NCI-H510A treated with DMSO at 0.1 percent for 48 hours (cell line): Measurements from ENCODE around the gene TAMALIN.

Source experiments
- DNase-seq: peaks from one replicate; lab custom pipeline; 2025; lab: John Stamatoyannopoulos, UW

The TAMALIN gene

DNA sequence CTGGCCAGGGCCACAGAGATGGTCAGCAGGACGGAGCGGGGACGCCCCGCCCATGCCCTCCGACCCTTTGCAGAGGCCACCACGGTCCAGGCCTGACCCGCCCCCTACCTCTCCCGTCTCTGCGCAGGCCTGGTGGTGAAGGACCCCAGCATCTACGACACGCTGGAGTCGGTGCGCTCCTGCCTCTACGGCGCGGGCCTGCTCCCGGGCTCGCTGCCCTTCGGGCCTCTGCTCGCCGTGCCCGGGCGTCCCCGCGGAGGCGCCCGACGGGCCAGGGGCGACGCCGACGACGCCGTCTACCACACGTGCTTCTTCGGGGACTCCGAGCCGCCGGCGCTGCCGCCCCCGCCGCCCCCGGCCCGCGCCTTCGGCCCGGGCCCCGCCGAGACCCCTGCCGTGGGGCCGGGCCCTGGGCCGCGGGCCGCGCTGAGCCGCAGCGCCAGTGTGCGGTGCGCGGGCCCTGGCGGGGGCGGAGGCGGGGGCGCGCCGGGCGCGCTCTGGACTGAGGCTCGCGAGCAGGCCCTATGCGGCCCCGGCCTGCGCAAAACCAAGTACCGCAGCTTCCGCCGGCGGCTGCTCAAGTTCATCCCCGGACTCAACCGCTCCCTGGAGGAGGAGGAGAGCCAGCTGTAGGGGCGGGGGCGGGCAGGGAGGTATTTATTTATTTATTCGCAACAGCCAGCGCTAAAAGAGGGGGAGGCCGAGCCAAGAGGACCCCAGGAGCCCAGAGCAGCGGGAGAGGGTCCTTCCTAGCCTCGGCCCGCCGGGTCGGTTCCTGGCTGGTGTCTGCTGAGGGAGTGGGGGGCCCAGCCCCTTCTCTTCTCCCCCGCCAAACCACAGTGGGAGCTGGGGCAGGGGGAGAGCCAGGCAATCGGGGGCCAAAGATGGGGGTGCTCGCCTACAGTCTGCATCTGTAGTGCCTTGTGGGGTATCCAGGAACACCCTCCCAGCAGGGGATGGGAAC lies 8.1 kb downstream of the TAMALIN start:
- no peak for DNase-seq

DNA sequence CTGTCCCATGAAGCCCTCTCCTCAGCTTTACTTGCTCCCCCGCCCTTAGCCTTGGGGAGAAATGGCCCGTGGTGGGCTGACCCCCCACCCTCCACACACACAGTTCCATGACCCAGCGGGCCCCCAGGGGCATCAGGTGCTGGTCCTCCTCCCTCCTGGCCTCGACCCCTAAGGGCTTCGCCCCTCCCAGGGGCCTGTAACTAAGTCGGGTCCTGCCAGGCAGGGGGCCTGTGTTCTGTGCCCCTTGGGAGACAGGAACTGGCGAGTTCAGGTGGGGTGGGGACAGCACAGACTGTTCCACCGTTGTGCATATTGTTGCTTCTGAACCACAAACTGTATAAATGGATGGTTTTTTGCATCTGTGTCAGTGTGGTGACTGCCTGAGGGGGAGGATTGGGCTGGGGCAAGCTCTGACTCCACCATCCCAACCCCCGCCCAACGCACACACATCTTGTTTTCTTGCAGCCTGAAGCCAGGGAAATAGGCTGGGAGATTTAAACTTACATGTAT lies 8.8 kb downstream of the TAMALIN start:
- no peak for DNase-seq

DNA sequence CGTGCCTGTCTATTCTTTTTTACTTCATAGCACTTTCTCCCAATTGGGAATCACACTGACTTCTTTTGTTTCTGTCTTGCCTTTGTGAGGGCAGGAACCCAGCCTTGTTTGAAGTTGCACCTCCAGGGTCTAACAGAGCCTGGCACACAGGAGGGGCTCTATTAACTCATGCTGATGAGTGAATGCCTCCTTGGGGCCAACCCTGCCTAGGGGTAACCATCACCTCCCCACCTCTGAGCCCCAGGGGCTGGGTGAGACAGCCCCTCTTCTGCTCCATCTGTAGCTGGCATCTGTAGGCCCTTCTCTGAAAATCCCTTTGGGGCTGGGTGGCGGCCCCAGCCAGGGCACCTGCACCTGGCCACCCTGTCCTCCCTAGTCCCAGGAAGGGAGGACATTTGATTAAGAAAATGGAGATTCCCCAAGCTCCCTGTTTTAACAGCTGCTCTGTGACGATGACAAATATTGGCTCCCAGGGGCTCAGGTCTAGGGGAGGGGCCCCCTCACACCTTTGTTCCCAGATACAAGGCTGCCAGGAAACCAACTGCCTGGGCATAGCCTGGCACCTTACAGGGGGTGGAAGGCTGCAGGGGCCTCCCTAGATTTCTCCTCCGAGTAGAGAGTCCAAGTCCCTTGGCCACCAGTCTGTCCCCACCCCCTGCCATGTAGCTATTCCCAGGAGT lies 11.8 kb downstream of the TAMALIN start:
- DNase-seq = no peak

DNA sequence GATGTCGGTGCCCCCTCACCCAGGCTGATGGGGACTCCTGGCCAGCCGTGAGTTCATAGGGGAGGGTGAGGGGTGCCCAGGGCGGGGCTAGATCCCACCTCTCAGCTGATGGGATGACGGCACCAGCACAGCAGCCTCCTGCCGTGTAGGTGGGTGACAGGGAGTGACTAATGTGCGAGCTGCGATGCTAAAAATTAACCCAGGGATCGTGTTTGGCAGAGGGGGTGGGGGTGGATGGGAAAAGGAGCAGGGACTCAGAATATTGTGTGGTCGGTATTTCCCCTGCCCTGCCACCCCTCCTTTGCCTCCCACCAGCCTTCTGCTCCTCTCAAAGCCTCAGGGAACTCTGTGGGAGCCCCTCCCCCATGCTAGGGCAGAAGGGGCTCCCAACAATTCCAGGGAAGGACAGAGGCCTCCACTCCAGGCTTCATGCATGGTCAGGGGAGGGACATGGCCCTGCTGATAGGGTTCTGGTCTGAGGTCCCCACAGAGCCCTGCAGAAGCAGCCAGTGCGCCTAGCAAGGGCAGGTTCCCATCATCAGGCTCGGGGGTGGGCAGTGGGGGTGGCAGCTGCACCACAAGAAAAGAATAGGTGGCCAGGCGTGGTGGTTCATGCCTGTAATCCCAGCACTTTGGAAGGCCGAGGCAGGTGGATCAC lies 12.5 kb downstream of the TAMALIN start:
- no peak for DNase-seq

DNA sequence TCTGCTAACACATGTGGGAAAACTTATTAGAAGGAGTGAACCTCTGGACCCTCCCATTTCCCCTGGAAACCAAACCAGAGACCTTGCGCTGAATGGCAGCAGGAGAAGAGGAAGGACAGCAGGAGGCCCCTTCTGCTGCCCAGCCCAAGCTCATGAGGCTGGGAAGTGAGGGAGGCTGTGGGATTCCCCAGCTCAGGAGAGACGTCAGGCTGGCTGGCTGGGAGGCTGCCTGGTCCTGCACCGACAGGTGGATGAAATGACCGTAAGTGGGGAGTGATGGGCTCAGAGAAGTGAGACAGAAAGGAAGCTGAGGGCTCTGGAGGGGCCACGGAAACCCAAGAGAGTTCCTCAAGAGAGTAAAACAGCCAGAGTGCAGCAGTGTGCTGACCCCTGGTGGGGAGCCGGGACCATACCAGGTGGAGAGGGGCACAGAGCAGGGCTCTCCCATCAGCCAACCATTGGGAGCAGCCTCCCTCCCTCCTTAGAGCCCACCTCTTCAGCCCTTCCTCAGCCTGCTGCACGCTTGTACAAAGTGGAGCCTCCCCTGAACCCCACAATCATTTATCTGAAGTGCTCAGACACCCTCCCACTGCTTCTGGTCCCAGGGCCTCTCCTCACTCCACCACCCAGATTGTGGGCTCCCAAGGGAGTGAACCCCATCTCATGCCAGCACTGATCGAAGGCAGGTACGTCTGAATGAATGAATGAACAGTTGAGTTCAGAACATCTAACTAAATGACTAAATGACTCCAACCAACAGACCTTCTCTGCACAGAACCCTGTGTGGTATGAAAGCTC lies 14.0 kb downstream of the TAMALIN start:
- DNase-seq = peak; percentile 26

DNA sequence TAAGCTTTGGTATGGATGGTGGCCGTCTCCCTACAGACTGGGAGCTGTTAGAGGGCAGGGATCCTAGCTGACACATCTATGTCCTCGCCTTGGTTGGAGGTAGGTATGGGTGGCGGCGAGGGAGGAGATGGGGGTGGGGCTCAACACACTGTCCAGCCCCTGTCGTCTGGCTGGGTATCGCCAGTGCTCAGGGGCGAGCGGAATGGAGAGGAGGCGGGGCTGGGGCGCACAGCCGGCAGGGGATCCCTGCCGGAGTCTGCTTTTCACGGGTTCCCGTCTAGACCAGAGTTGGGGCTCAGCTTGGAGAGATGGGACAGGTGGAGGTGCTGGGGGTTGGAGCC lies 16.1 kb downstream of the TAMALIN start:
- DNase-seq = peak; percentile 72

DNA sequence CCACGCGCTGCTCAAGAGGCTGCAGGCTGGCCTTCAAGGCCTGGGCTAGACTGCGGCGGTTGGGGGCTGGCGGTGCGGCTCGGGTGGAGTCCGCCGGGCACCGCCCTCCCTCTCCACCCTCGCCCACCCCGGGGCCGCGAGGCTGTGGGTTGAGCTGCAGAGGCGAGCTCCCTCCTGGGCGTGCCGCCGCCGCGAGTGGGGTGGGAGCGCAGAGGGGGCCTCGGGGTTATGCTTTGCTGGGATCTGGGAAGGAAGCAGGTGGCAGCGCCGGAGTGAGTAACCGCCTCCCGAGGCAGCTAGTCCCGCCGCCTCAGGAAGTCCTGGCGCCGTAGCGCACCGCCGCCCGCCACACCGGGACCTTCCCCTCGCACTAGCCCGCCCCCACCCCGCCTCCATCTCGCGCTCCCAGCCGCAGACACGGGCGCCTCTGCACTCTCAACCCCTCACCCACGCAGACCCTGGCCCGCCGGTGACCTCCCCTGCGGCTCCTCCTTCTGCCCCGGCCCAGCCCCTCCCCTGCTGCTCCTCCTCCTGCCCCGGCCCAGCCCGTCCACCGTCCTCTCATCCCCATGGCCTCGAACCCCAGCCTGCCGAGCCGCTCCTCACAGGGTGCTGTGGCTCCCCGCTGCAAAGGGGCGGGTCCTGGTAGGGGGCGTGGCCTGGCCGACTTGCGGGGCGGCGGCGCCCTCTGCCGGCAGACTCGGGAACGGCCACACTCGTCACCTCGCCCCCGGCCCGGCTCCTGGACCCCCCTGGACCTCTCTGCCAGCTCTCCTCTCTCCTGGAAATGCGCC lies 16.6 kb downstream of the TAMALIN start:
- DNase-seq = peak; percentile 72

DNA sequence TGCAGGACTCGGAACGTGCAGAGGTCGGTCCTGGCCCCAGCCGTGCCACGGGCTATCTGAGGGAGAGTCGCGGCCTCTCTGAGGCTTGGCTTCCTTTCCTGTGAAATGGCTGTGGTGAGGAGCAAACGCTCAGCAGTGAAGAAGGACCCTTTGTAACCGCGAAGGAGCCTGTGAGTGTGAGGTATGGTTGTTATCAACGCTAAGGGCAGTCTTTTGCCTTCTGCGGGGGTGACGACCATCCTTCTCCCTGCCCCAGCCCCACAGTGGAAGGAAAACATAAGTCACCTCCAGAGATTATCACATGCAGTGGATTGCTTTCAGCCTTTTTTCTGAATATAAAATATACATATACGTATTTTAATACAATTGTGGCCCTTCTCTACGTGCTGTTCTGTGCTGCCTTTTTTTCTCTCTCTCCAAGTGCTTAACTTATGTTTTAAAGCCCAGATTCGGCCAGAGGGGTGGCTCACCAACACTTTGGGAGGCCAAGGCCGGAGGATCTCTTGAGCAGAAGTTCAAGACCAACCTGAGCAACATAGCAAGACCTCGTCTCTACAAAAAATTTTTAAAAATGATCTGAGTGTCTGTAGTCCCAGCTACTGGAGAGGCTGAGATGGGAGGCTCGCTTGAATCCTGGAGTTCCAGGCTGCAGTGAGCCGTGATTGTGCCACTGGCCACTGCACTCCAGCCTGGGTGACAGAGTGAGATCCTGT lies 17.4 kb downstream of the TAMALIN start:
- DNase-seq = no peak

DNA sequence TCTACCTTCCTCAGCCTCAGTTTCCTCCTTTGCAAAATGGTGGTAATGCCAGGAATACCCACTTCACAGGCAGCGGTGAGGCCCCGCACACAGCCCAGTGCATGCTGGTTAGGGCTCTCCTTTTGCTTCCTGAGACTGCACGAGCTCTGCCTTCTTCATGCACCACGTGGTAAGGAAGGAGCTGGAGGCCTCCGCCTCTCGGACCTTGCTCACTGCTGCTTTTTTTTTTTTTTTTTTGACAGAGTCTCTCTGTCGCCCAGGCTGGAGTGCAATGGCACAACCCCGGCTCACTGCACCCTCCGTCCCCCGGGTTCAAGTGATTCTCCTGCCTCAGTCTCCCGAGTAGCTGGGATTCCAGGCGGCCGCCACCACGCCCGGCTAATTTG lies 18.1 kb downstream of the TAMALIN start:
- DNase-seq = no peak

DNA sequence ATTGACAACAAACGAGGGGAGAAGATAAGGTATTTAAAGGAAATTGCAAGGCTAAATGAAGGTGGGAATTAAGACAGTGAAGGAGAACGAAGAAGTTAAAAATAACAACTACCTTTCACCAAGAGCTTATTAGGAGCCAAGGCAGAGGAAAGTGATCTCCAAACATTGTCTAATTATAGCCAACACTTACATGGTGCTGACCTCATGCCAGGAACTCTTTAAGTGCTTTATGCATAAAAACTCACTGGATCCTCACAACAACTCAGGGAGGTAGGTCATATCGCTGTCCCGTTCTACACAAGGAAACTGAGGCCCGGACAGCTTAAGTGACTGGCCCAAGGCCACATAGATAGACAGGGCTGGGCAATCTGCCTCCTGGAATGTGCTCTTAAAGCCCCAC lies 19.5 kb downstream of the TAMALIN start:
- DNase-seq = no peak

DNA sequence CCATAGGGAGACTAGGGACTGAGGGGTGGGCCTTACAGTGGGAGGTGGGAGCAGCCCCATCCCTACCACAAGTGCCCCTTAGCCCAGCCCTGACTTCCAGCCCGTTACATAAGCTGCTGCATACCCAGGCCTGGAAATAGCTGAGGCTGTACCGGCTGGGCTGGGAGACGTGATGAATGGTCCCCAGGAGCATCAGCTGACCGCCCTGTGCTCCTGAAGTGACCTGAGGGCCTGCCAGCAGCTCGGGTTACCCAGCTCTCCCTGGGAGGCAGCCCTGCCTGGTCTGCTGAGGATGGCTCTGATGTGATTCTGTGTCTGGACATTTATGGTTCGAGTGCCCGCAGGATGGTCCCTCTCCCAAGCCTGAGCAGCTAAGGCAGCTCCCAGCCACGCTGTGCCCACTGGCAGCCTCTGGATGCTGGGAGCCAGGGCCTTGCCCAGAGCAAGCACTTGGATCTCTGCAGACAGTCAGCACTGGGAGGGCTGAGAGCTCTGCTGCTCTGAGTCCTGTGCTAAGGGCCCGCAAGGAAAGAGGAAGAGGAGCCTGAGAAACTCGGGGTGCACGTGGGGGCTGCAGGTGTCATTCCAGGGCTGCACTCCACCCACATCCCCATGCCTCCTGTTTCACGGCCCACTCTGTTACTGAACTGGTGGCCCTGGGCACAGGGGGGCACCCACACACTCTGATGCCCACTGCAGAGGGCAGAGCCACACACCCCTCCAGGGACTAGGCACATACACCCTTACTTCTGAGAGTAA lies 20.5 kb downstream of the TAMALIN start:
- DNase-seq = no peak

DNA sequence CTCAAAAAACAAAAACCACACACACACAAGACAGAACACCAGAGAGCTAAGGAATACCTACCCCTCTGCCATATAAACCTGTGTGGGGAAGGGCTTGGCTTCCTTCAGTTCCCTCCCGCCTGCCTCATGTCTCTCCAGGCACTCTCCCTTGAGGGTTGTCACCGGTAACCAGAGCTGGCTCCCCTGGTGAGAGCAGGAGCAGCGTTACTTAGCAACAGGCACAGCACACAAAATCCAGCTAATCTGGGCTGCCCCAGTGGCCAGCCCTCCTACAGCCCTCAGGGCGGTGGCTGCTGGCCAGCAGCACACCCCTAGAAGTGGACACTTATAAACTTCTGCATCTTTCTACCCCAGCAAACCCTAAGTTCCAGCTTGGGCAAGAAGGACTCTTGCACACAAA lies 22.9 kb downstream of the TAMALIN start:
- DNase-seq = peak; percentile 91

DNA sequence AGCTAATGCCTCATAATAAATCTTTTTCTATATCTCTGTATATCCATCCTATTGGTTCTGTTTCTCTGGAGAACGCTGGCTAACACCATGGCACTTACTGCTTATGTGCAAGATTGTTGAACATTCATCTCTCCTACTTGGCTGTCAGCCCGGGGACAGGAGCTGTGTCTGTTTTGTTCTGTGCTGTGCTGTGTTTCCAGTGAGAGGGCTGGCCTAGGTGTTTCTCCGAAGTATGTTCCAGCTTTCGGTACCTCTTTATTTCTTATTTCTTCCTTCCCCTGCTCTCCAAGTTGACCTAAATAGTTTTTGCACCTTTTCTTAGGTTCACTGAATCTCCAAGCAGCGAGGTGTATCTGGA lies 25.7 kb downstream of the TAMALIN start:
- no peak for DNase-seq

DNA sequence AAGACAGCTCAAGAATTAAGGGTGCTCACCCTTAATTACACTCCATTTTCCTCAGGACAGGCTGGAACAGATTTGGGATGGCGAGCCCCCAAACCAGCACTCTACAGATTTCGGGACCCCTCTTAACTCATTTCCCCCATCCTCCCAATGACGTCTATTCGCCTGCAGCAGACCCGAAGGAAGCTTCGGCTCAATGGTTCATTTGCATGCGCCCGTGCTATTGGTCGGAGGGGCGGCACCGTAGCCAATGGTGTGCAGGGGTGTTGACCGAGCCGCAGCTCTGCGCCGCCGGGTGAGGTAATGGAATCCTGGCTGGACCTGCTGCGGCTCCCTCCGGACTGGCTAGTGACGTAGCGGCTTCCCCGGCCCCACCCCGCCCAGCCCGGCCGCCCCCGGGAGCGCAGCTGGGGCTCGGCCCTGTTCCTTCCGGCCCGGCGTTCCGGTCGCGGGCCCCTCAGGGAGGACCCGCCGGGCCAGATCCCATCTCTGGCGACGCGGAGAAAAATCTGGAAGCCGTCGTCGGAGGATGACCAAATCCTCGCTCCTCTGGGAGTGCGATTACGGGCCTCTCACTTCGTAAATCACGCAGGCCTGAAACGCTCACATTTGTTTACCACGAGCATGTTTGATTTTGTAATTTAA lies 26.2 kb downstream of the TAMALIN start:
- peak; percentile 93 for DNase-seq

DNA sequence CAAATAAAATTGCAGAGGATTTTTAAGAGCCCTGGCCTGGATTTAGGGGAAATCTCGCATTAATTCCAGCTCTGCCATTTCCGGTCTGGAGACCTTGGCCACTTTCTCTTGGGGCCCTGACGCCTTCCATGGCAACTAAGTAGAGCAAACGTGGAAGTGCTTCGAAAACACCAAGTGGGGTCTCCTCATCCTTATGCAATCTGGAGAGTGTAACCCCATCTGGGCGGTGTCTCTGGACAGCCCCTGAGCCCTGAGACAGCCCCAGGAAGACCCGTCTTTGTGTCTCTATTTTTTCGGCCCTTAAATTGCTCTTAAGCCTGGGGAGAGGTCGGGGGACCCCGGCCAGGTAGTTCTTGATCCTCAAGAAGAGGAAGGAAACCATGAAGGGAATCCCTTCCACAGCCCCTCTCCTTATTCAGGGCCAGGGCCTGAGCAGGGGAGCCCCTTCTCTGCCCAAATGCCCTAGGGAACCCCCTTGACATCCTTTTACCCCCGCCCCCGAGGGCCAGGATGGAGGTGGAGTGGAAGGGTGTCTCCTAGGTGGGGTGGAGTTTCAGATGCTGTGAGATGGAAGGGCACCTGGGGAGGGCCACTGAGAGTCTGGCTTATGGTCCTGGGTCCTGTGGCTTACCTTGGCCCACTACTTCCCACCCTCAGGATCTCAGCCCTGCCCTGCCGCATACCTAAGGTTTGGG lies 26.8 kb downstream of the TAMALIN start:
- no peak for DNase-seq

DNA sequence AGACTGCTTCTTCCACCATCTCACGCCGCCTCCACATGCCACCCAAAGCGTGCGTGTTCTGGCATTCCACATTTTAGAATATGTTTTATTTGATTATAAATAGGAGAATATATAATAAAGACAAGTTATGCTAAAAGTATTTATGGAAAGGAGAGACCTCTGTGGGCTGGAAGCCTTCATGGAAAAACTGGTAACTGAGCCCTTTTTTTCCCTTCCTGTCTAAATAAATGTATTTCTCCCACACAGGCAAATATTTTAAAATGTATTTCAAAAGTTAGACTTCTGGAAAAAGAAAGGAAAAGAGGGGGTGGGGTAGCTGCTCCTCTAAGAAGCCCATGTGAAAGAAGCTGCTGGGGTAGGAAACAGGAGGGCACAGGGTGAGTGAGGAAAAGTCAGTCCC lies 28.4 kb downstream of the TAMALIN start:
- DNase-seq = no peak

DNA sequence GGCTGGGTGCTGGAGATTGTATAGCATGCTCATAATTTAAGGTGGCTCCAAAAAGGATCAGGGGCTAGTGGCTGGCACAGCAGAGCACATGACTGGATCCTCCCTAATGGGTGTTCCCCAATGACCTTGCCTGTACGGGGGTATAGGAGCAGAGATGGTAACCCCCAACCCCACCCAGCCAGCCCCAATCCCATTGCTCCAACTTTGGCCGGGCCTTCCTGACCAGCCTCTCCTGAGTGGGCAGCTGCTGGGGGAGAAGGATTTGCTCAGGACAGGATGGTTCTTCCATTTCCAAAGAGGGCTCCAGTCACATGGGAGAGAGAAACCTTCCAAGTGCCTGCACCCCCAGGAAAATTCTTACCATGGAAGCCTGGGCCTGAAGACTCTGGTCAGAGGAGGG lies 29.2 kb downstream of the TAMALIN start:
- DNase-seq = no peak

DNA sequence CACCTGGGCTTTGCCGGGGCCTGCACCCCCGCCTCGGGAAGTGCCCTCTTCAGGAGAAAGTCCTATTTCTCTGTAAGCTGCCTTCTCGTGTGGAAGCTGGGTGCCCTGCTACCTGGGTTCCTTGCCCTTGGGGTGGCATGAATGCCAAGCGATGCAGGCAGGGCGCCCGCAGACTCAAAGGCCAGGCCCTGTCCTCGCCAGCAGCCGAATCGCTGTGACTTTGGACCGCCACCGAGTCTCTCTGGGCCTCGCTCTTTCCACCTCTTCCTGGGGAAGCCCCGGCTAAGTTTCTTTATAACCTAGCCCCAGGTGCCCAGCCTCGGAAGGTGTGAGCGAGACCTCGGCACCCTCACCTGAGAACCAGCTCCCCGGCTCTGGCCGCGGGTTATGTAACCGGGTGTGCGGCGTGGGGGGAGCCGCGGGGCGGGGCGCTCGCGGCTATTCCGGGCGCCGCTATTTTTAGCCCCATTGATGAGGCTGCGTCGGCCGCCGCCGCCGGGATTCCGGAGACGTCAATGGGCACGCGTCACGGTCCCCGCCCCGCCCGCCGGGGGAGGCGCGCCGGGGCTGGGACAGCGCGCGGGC lies 29.9 kb downstream of the TAMALIN start:
- peak; percentile 73 for DNase-seq
